Neuronal stem cell (in vitro differentiated cells): ENCODE measurements around the gene CYP2C8. TPM values are rescaled to one million over a fixed set of nuclear protein-coding genes. Genes with fewer than 3 reads are reported as not detected.
"Not testable (repeated sequence)": the region's sequence is repeated elsewhere in the genome, so short reads cannot be mapped to it uniquely, and the experiment has no call there.

Experiments
- DNase-seq: peaks from one replicate; pipeline ENCODE4 v3.0.0-alpha.2; 2013; ENCODE audit warnings: low spot score
- H2AFZ ChIP-seq: one replicate; pipeline ENCODE4 v1.6.1; 2013; ENCODE audit warnings: mild to moderate bottlenecking, low read length, inconsistent platforms
- H2AK5ac ChIP-seq: 2 replicates; pipeline ENCODE4 v1.6.1; 2013; ENCODE audit warnings: low read depth, mild to moderate bottlenecking, inconsistent platforms, low read length, moderate library complexity, mixed read lengths
- H2BK120ac ChIP-seq: 2 replicates; pipeline ENCODE4 v1.6.1; 2013; ENCODE audit warnings: low read depth, mild to moderate bottlenecking, inconsistent platforms, low read length, moderate library complexity, mixed read lengths
- H2BK12ac ChIP-seq: one replicate; pipeline ENCODE4 v1.6.1; 2013; ENCODE audit warnings: low read length, inconsistent platforms
- H2BK15ac ChIP-seq: 2 replicates; pipeline ENCODE4 v1.6.1; 2013; ENCODE audit warnings: mild to moderate bottlenecking, low read length, inconsistent platforms, mixed read lengths
- H2BK5ac ChIP-seq: one replicate; pipeline ENCODE4 v1.6.1; 2013; ENCODE audit warnings: inconsistent platforms, mild to moderate bottlenecking, low read length, moderate library complexity
- H3K14ac ChIP-seq: one replicate; pipeline ENCODE4 v1.6.1; 2013; ENCODE audit warnings: low read length, inconsistent platforms
- H3K18ac ChIP-seq: 2 replicates; pipeline ENCODE4 v1.6.1; 2013; ENCODE audit warnings: low read length, inconsistent platforms
- H3K23ac ChIP-seq: 2 replicates; pipeline ENCODE4 v1.6.1; 2013; ENCODE audit warnings: low read depth, mild to moderate bottlenecking, mixed read lengths, low read length, inconsistent platforms; ENCODE audit not compliant: poor library complexity
- H3K27ac ChIP-seq: replicated peaks from 3 replicates; pipeline ENCODE4 v1.5.1; 2013; ENCODE audit warnings: low read length, inconsistent platforms
- H3K27me3 ChIP-seq, 3 experiments: 2 replicates each; pipeline ENCODE4 v1.6.1; 2013; ENCODE audit warnings: low read length in 3 of 3, mild to moderate bottlenecking in 2 of 3, inconsistent platforms in 1 of 3, low read depth in 1 of 3, mixed read lengths in 1 of 3, moderate library complexity in 1 of 3; ENCODE audit not compliant: control insufficient read depth in 3 of 3, insufficient read depth in 3 of 3
- H3K36me3 ChIP-seq, 2 donors: replicated peaks in 1 of 2; 2 replicates each; pipeline ENCODE4 v1.6.1; 2013; ENCODE audit warnings: low read length in 2 of 2; ENCODE audit not compliant: control insufficient read depth in 2 of 2, insufficient read depth in 2 of 2
- H3K4ac ChIP-seq: 2 replicates; pipeline ENCODE4 v1.6.1; 2013; ENCODE audit warnings: inconsistent platforms, mild to moderate bottlenecking, low read length, moderate library complexity
- H3K4me1 ChIP-seq, 2 donors: 1 replicate in 1 of 2; 2 replicates in 1 of 2; pipeline ENCODE4 v1.6.1; 2013; ENCODE audit warnings: low read length in 2 of 2, low read depth in 1 of 2; ENCODE audit not compliant: control insufficient read depth in 2 of 2, insufficient read depth in 1 of 2
- H3K4me2 ChIP-seq: one replicate; pipeline ENCODE4 v1.6.1; 2013; ENCODE audit warnings: mild to moderate bottlenecking, low read length, inconsistent platforms; ENCODE audit not compliant: insufficient read depth, poor library complexity, severe bottlenecking
- H3K4me3 ChIP-seq, 2 donors: 2 replicates each; pipeline ENCODE4 v1.5.1; 2013; ENCODE audit warnings: low read length in 2 of 2, mild to moderate bottlenecking in 2 of 2, inconsistent platforms in 1 of 2, moderate library complexity in 1 of 2
- H3K79me1 ChIP-seq: one replicate; pipeline ENCODE4 v1.6.1; 2013; ENCODE audit warnings: low read depth, mild to moderate bottlenecking, inconsistent platforms, low read length, moderate library complexity
- H3K9ac ChIP-seq: one replicate; pipeline ENCODE4 v1.6.1; 2013; ENCODE audit warnings: mild to moderate bottlenecking, low read depth, low read length, inconsistent platforms; ENCODE audit not compliant: poor library complexity
- H3K9me3 ChIP-seq, 2 donors: replicated peaks in 1 of 2; 2 replicates each; pipeline versions ENCODE3 to v1.6.1; 2013; ENCODE audit warnings: low read length in 2 of 2, mild to moderate bottlenecking in 2 of 2, inconsistent platforms in 1 of 2, low read depth in 1 of 2, mixed read lengths in 1 of 2, moderate library complexity in 1 of 2; ENCODE audit not compliant: control insufficient read depth in 2 of 2, insufficient read depth in 1 of 2
- H4K8ac ChIP-seq: one replicate; pipeline ENCODE4 v1.6.1; 2013; ENCODE audit warnings: low read depth, mild to moderate bottlenecking, inconsistent platforms, low read length, moderate library complexity
- H4K91ac ChIP-seq: one replicate; pipeline ENCODE4 v1.6.1; 2013; ENCODE audit warnings: low read length, low read depth, mild to moderate bottlenecking, inconsistent platforms; ENCODE audit not compliant: poor library complexity
- WGBS, 2 donors: extraction: QIAGEN DNeasy Blood & Tissue Kit; methylation state at CpG; one replicate each; pipeline ENCODE4 v1.1.7; 2013; ENCODE audit warnings: missing lambda C conversion rate in 2 of 2, mixed read lengths in 1 of 2; ENCODE audit not compliant: insufficient read length in 2 of 2, insufficient replicate concordance in 1 of 2; ENCODE audit errors: extremely low coverage in 2 of 2; 5-methylcytosine and 5-hydroxymethylcytosine counted together
- polyA plus RNA-seq, 2 experiments: library from polyadenylated mRNA; stranded (reverse); fragments of 200-250 nt; gene quantifications; one replicate each; pipeline ENCODE4 v1.2.3, GENCODE V29; 2013

The CYP2C8 gene
- polyA plus RNA-seq (2013, experiment 1 of 2): 1.6 TPM
- 1.6 TPM for polyA plus RNA-seq (2013, experiment 2 of 2)

DNA sequence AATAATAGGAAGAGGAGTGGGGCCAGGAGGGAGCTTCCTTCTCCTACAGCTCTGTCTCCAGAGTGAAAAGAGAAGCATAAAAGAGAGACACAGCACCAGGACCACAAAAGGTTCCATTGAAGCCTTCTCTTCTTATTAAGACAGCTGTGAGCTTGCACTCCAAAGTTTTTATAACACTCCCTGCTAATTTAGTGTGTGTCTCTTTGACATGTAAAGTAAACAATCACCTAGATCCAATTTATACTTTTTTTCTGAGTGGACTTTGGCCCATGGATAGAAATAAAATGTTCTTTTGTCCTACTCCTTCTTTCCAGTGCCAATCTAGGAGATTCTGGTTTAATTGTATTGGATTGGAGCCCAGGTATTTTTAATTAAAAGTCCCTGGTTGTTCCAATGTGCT is at the start of gene CYP2C8:
TSS of gene CYP2C8 (minus strand) at position 212 of the 400 bp plus-strand sequence. CDS start at position 117, 95 bp downstream.
- no peaks in the 10 kb centered on the region for H3K4me1 ChIP-seq
- no peak within 1 kb of the TSS for H3K27ac ChIP-seq
- no peak within 1 kb of the TSS for H3K9ac ChIP-seq
- H3K14ac ChIP-seq: no peak within 1 kb of the TSS
- H3K18ac ChIP-seq: no peak within 1 kb of the TSS
- no peak within 1 kb of the TSS for H3K23ac ChIP-seq
- H2BK15ac ChIP-seq: no peak within 1 kb of the TSS
- no peaks in the 10 kb centered on the region for H3K9me3 ChIP-seq
- no peak within 1 kb of the TSS for H3K4ac ChIP-seq
- H2BK12ac ChIP-seq: no peak within 1 kb of the TSS
- H4K8ac ChIP-seq: no peak within 1 kb of the TSS
- no peak within 1 kb of the TSS for H3K4me2 ChIP-seq
- no peak within 1 kb of the TSS for H3K4me3 ChIP-seq
- no peak within 1 kb of the TSS for H2AFZ ChIP-seq
- DNase-seq: no peak
- H2AK5ac ChIP-seq: no peak within 1 kb of the TSS
- H4K91ac ChIP-seq: no peak within 1 kb of the TSS
- no peak within 1 kb of the TSS for H2BK120ac ChIP-seq
- H2BK5ac ChIP-seq: no peak within 1 kb of the TSS
- H3K27me3 ChIP-seq: no peaks in the 10 kb centered on the region
- H3K79me1 ChIP-seq: no peaks in the 10 kb centered on the region
- H3K36me3 ChIP-seq: no peaks in the 10 kb centered on the region

DNA sequence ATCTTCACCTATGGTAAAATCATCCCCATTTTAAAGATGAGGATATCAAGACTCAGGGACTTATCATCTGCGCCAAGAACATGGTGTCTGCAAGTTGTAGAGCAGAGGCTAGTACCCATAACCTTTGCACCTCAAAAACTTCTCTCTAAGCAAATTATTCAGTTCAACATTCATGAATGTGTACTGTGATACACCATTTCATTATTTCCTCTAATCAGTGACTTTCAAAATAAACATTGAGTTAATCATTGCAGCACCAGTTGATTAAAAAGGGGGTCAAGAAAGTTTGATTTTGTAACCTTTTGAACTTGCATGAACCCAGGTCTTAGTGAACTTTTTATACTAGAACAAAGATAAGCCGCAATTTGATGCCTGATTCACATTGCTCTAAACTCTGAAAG is 47.6 kb upstream of the CYP2C8 start:
- peaks cover 0 to 1% of the 10 kb centered on the region in 2 donors for H3K9me3 ChIP-seq
- no peak overlapping the region for H3K27ac ChIP-seq
- H3K4ac ChIP-seq: no peak overlapping the region
- no CpG with 5 or more reads among the region's 2 CpGs for WGBS, 2 donors
- DNase-seq: no peak
- H4K91ac ChIP-seq: no peak overlapping the region
- H3K27me3 ChIP-seq: no peaks in the 10 kb centered on the region
- H4K8ac ChIP-seq: no peak overlapping the region
- no peak overlapping the region for H2BK12ac ChIP-seq
- H2AFZ ChIP-seq: no peak overlapping the region
- no peaks in the 10 kb centered on the region for H3K4me1 ChIP-seq
- H2BK5ac ChIP-seq: no peak overlapping the region
- no peak overlapping the region for H3K9ac ChIP-seq
- H2BK120ac ChIP-seq: no peak overlapping the region
- H3K18ac ChIP-seq: no peak overlapping the region
- H3K4me3 ChIP-seq: no peak overlapping the region
- no peak overlapping the region for H2BK15ac ChIP-seq
- H2AK5ac ChIP-seq: no peak overlapping the region
- no peaks in the 10 kb centered on the region for H3K36me3 ChIP-seq
- H3K4me2 ChIP-seq: no peak overlapping the region
- no peak overlapping the region for H3K14ac ChIP-seq
- no peak overlapping the region for H3K23ac ChIP-seq
- no peaks in the 10 kb centered on the region for H3K79me1 ChIP-seq

DNA sequence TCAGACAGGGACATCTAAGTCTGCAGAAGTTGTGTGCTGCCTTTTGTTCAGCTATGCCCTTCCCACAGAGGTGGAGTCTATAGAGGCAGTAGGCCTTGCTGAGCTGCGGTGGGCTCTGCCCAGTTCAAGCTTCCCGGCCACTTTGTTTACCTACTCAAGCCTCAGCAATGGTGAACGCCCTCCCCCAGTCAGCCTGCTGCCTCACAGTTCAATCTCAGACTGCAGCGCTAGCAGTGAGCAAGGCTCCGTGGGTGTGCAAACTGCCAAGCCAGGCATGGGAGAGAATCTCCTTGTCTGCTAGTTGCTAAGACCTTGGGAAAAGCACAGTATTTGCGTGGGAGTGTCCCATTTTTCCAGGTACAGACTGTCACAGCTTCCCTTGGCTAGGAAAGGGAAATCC is 41.5 kb upstream of the CYP2C8 start:
- DNase-seq, H4K91ac ChIP-seq, H2AK5ac ChIP-seq, H3K4ac ChIP-seq, H2BK12ac ChIP-seq, H3K9ac ChIP-seq, H3K9me3 ChIP-seq, H2BK120ac ChIP-seq, H3K4me2 ChIP-seq, H3K27ac ChIP-seq, H2BK15ac ChIP-seq, H3K27me3 ChIP-seq, H3K4me3 ChIP-seq, H3K4me1 ChIP-seq, H3K18ac ChIP-seq, H2BK5ac ChIP-seq, H3K23ac ChIP-seq, H3K14ac ChIP-seq, H4K8ac ChIP-seq, H2AFZ ChIP-seq, H3K79me1 ChIP-seq, H3K36me3 ChIP-seq: not testable (repeated sequence)
- no CpG with 5 or more reads among the region's 6 CpGs for WGBS, 2 donors

DNA sequence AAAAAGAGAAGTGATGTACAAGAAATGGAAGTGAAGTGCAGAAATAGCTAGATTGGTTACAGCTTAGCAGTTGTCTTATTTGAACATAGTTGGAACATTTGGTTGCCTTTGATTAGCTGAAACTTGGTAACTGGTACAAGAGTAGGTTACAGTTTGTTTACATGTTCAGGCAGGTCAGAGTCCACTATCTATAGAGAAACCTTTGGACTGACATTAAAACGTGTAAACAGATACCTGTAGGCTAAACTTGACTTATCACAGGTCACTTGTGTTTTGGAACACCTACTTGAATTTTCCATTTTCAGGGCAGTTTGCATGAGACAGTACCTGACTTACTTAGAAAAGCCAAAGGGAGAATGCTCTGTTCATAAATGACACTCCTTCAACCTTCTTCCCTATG is 28.5 kb upstream of the CYP2C8 start:
- no peak overlapping the region for H3K9ac ChIP-seq
- H3K9me3 ChIP-seq: no peaks in the 10 kb centered on the region
- H2BK15ac ChIP-seq: no peak overlapping the region
- H3K79me1 ChIP-seq: no peaks in the 10 kb centered on the region
- no peak for DNase-seq
- no peak overlapping the region for H3K18ac ChIP-seq
- H2BK5ac ChIP-seq: no peak overlapping the region
- H4K8ac ChIP-seq: no peak overlapping the region
- no CpG with 5 or more reads among the region's 1 CpG for WGBS, 2 donors
- no peaks in the 10 kb centered on the region for H3K4me1 ChIP-seq
- H4K91ac ChIP-seq: no peak overlapping the region
- no peak overlapping the region for H3K23ac ChIP-seq
- H2BK12ac ChIP-seq: no peak overlapping the region
- H3K4ac ChIP-seq: no peak overlapping the region
- H3K36me3 ChIP-seq: no peaks in the 10 kb centered on the region
- H3K27me3 ChIP-seq: no peaks in the 10 kb centered on the region
- no peak overlapping the region for H3K27ac ChIP-seq
- no peak overlapping the region for H2AK5ac ChIP-seq
- H2BK120ac ChIP-seq: no peak overlapping the region
- no peak overlapping the region for H2AFZ ChIP-seq
- no peak overlapping the region for H3K14ac ChIP-seq
- no peak overlapping the region for H3K4me2 ChIP-seq
- H3K4me3 ChIP-seq: no peak overlapping the region
